Measurements from ENCODE around the gene GJA5. TPM values are rescaled to one million over a fixed set of nuclear protein-coding genes. Genes with fewer than 3 reads are reported as not detected.
"Not testable (repeated sequence)": the region's sequence is repeated elsewhere in the genome, so short reads cannot be mapped to it uniquely, and the experiment has no call there.

The GJA5 gene
- total RNA-seq, 6 experiments from 2014 or later, result 17.6 to 25.7 (median 20.2) TPM

- peaks cover 4% of the 10 kb centered on the region for H3K27me3 Mint-ChIP-seq (ENCODE audit: insufficient read depth)
- H3K4me3 Mint-ChIP-seq, result no peak overlapping the region
- H3K27ac Mint-ChIP-seq, result no peak overlapping the region
- no peaks in the 10 kb centered on the region for H3K36me3 Mint-ChIP-seq (ENCODE audit: low read depth)
- H3K4me1 Mint-ChIP-seq (ENCODE audit: low read depth), result no peaks in the 10 kb centered on the region
- no peak for TF ChIP-seq CTCF (IDR thresholded peaks at IDR 0.05)
- no peak for DNase-seq
- no peaks in the 10 kb centered on the region for H3K9me3 Mint-ChIP-seq
Measured at GRCh38 chr1:147740391-147740790, 20.0 kb downstream of the GJA5 start.

- H3K9me3 Mint-ChIP-seq, result no peaks in the 10 kb centered on the region
- no peak overlapping the region for H3K4me3 Mint-ChIP-seq
- no peaks in the 10 kb centered on the region for H3K36me3 Mint-ChIP-seq (ENCODE audit: low read depth)
- no peaks in the 10 kb centered on the region for H3K4me1 Mint-ChIP-seq (ENCODE audit: low read depth)
- H3K27ac Mint-ChIP-seq, result no peak overlapping the region
- no peak for DNase-seq
- TF ChIP-seq CTCF (IDR thresholded peaks at IDR 0.05), result no peak
- peaks cover 4% of the 10 kb centered on the region for H3K27me3 Mint-ChIP-seq (ENCODE audit: insufficient read depth)
Measured at GRCh38 chr1:147738739-147739476, 21.5 kb downstream of the GJA5 start.

- Mint-ChIP-seq H3K27ac (no peak overlapping the region), H3K27me3 (ENCODE audit: insufficient read depth) (peaks cover 4% of the 10 kb centered on the region), H3K4me1 (ENCODE audit: low read depth) (no peaks in the 10 kb centered on the region), H3K36me3 (ENCODE audit: low read depth) (no peaks in the 10 kb centered on the region), H3K4me3 (no peak overlapping the region), H3K9me3 (no peaks in the 10 kb centered on the region)
- no peak for TF ChIP-seq CTCF (IDR thresholded peaks at IDR 0.05)
- no peak for DNase-seq
Measured at GRCh38 chr1:147738129-147738528, 22.3 kb downstream of the GJA5 start.

- no peaks in the 10 kb centered on the region for H3K9me3 Mint-ChIP-seq
- no peaks in the 10 kb centered on the region for H3K36me3 Mint-ChIP-seq (ENCODE audit: low read depth)
- no peak overlapping the region for H3K27ac Mint-ChIP-seq
- no peak overlapping the region for H3K4me3 Mint-ChIP-seq
- no peaks in the 10 kb centered on the region for H3K4me1 Mint-ChIP-seq (ENCODE audit: low read depth)
- no peak for DNase-seq
- TF ChIP-seq CTCF (IDR thresholded peaks at IDR 0.05), result no peak
- H3K27me3 Mint-ChIP-seq (ENCODE audit: insufficient read depth), result peaks cover 4% of the 10 kb centered on the region
Measured at GRCh38 chr1:147736883-147737282, 23.5 kb downstream of the GJA5 start.

GRCh38 chr1:147735423-147735822, 25.0 kb downstream of the GJA5 start:
- TF ChIP-seq CTCF (IDR thresholded peaks at IDR 0.05), result no peak
- no peaks in the 10 kb centered on the region for H3K36me3 Mint-ChIP-seq (ENCODE audit: low read depth)
- H3K27me3 Mint-ChIP-seq (ENCODE audit: insufficient read depth), result peaks cover 7% of the 10 kb centered on the region
- DNase-seq, result no peak
- H3K4me3 Mint-ChIP-seq, result no peak overlapping the region
- no peaks in the 10 kb centered on the region for H3K9me3 Mint-ChIP-seq
- no peaks in the 10 kb centered on the region for H3K4me1 Mint-ChIP-seq (ENCODE audit: low read depth)
- no peak overlapping the region for H3K27ac Mint-ChIP-seq

GRCh38 chr1:147734291-147734841, 26.0 kb downstream of the GJA5 start:
- H3K4me3 Mint-ChIP-seq; H3K9me3 Mint-ChIP-seq; H3K27ac Mint-ChIP-seq; H3K4me1 Mint-ChIP-seq (ENCODE audit: low read depth); H3K27me3 Mint-ChIP-seq (ENCODE audit: insufficient read depth); DNase-seq; H3K36me3 Mint-ChIP-seq (ENCODE audit: low read depth): not testable (repeated sequence)
